ENCODE results near the gene KAZN.

Gene KAZN

DNA sequence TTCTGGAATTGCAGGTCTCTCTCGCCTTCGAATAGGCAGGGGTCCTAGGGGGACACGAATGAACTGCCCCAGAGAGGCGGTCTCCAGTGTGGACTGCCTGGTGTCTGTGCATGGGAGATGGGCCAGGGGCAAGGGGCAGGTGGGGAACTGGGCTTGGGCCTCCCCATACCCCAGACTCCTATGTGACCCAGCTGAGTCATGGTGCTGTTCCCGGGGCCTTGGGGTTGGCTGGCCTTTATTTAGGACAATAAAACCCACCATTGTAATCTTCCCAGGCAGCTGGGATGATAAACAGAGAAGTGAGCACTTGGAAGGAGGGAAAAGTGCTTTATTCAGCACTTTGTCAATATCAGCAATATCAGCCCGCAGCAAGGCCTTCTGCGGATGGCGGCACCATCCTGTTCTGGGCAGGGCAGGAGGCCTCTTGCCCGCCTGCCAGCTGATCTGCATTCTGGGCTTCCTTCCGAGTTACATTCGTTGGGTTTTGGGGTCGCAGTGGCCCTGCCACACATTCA is 346.0 kb downstream of the KAZN start:
- no peak for DNase-seq (ENCODE audit: low spot score)
- TF ChIP-seq, protein P1, sequence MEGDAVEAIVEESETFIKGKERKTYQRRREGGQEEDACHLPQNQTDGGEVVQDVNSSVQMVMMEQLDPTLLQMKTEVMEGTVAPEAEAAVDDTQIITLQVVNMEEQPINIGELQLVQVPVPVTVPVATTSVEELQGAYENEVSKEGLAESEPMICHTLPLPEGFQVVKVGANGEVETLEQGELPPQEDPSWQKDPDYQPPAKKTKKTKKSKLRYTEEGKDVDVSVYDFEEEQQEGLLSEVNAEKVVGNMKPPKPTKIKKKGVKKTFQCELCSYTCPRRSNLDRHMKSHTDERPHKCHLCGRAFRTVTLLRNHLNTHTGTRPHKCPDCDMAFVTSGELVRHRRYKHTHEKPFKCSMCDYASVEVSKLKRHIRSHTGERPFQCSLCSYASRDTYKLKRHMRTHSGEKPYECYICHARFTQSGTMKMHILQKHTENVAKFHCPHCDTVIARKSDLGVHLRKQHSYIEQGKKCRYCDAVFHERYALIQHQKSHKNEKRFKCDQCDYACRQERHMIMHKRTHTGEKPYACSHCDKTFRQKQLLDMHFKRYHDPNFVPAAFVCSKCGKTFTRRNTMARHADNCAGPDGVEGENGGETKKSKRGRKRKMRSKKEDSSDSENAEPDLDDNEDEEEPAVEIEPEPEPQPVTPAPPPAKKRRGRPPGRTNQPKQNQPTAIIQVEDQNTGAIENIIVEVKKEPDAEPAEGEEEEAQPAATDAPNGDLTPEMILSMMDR (IDR thresholded peaks at IDR 0.05; ENCODE audit: borderline replicate concordance, control extremely low read depth, extremely low read depth, insufficient read depth, missing control alignments): no peak
- in situ Hi-C loops (cut with MboI; ENCODE audit: low sequenced_read_pairs, unreplicated experiment): no loop called here

DNA sequence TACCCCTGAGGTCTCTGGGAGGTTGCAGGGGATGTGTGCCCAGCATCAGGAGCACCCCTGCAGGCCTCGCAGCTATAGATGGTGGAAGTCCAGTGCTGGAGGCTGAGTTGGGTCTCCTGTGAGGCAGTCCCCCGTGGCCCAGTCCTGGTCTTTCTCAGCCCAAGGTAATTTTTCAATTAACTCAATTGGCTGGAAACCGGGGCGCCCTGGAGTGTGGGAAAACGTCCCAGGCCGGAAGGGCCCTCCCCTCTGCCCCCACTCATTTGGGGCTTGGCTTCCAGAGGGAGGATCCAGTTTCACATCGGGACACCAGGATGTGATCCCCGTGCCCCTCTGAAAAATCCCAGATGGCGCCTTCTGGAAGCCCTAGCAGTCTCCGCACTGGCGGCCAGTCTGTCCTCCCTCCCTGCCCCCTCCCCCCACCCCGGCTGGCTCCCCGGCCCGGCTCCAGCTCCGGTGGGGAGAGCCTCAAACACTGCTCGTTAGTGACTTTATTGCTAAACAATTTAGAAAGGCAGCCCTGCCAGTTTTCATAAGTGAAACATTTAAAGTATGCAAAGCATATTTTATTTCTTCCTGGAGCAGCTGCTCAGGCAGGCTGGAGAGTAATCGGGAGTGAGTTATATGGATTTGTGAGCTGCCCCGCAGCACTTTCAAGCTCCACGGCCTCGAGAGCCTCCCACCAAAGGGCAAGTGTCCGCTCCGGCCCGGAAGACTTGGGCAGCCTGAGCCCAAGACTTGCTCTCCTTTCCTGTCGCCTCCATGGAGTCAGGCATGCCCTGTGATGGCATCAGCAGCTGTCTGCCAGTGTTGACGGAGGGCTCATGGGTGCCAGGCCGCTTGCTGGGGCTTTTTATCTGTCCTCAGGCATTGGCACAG is 346.9 kb downstream of the KAZN start:
- in situ Hi-C loops (cut with MboI; ENCODE audit: low sequenced_read_pairs, unreplicated experiment): no loop called here
- TF ChIP-seq, protein P1 (IDR thresholded peaks at IDR 0.05; ENCODE audit: borderline replicate concordance, control extremely low read depth, extremely low read depth, insufficient read depth, missing control alignments): no peak
- DNase-seq (ENCODE audit: low spot score): no peak

DNA sequence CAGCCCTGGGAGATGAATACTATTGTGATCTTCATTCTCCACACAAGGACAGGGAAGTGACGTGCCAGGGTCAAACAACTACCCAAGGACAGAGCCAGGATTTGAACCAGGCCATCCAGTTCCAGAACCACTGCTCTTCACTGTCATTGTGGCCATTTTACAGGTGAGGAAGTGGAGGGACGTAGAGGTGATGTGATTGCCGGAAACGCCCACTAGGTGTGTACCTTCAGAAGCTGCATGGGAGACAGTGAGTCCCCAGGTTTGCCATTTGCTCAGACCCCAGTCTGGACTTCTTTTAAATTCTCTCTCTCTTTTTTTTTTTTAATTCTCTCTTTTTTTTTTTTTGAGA is 347.5 kb downstream of the KAZN start:
- in situ Hi-C loops (cut with MboI; ENCODE audit: low sequenced_read_pairs, unreplicated experiment): no loop called here
- no peak for DNase-seq (ENCODE audit: low spot score)
- TF ChIP-seq, protein P1 (IDR thresholded peaks at IDR 0.05; ENCODE audit: borderline replicate concordance, control extremely low read depth, extremely low read depth, insufficient read depth, missing control alignments): no peak

DNA sequence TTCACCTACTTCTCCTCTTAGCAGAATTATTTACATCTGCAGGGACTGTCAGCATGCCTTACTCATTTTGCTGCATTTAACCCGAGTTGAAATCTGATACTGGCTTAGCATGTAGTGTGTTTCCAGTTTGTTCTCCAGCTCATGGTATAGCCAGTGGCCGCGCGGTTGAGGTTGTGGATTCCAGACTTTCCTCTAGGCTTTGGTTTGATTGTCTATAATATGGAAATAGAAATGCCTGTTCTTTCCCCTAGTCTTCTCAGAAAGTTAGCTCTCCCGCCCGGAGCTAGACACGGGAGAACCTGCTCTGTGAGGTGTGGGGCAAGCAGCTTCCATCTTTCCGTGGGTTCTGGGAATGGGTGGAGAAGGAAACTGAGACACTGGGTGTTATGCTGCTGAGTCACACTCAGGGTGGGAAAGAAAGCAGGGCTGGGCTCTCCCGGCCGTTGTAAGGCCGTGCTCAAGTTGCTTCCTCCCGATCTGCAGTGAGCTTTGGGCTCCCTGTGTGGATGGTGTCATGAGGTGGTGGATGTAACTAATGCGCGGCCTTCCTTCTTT is 348.3 kb downstream of the KAZN start:
- in situ Hi-C loops (cut with MboI; ENCODE audit: low sequenced_read_pairs, unreplicated experiment): no loop called here
- no peak for DNase-seq (ENCODE audit: low spot score)
- TF ChIP-seq, protein P1 (IDR thresholded peaks at IDR 0.05; ENCODE audit: borderline replicate concordance, control extremely low read depth, extremely low read depth, insufficient read depth, missing control alignments): no peak

DNA sequence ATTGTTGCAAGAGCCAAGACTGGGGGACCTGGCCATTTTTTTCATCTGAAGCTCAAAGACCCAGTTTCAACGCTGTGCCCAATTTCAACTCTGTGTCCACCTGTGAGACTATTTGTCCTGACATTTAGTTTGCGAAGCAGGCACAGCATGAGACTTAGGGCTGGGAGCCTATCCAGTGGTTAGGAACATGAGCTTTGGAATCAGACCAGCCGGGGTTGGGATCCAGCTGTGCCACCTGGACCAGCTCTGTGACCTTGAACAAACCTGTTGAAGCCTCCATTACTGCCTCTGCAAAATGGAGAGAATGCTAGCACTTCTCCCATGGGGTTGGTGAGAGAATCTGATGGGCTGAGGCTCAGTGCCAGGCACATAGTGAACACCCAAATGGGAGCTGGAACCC is 348.9 kb downstream of the KAZN start:
- TF ChIP-seq, protein P1 (IDR thresholded peaks at IDR 0.05; ENCODE audit: borderline replicate concordance, control extremely low read depth, extremely low read depth, insufficient read depth, missing control alignments): no peak
- in situ Hi-C loops (cut with MboI; ENCODE audit: low sequenced_read_pairs, unreplicated experiment): no loop called here

DNA sequence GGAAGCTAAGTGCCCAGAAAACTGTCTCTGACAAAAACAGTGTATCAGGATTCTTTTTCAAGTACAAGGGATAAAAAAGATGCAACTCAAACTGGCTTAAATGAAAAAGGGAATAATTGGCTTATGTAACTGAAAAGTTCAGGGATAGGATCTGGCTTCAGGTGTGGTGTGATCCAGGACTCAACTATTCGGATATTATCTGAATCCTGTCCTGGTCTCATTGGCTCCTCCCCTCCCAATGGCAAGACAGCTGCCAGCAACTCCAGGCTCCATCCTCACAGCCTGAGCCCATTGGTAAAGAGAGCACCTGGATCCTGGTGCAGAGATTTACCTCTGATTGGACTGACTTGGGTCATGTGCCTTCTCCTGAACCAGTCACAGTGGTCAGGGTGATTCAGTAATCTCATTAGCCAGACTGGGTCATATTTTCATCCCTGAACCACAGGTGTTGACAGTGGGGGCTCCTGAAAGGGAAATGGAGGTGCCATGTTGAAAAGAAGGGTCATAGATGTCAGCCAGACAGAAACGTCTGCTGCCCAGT is 349.7 kb downstream of the KAZN start:
- no peak for DNase-seq (ENCODE audit: low spot score)
- in situ Hi-C loops (cut with MboI; ENCODE audit: low sequenced_read_pairs, unreplicated experiment): no loop called here
- TF ChIP-seq, protein P1 (IDR thresholded peaks at IDR 0.05; ENCODE audit: borderline replicate concordance, control extremely low read depth, extremely low read depth, insufficient read depth, missing control alignments): no peak

More for the DNA sequence above, 348.9 kb downstream of the KAZN start:
- no peak for DNase-seq (ENCODE audit: low spot score)
